Activated B cell treated with CpG ODN at 0.5 μM for 24 hours (primary cell): Measurements from ENCODE around the gene SHISA8. TPM values are rescaled to one million over a fixed set of nuclear protein-coding genes. Genes with fewer than 3 reads are reported as not detected.

Experiments
- ATAC-seq: fragments of 200-7000 bp; cut with Tn5 transposase; one replicate; pipeline ENCODE4 v1.10.0; 2021; ENCODE audit warnings: low read depth, mild to moderate bottlenecking, moderate library complexity
- CTCF ChIA-PET: fragments of 350-600 bp; sonication (Branson Sonifier 250); formaldehyde crosslinking; loops from one replicate; lab custom pipeline; 2021; ENCODE audit warnings: antibody characterized with exemption; lab: Charles Lee
- POLR2A ChIA-PET: fragments of 350-600 bp; sonication (Branson Sonifier 250); formaldehyde crosslinking; loops from one replicate; lab custom pipeline; 2021; ENCODE audit warnings: antibody characterized with exemption; lab: Charles Lee
- DNase-seq: peaks from one replicate; pipeline ENCODE4 v3.0.0; 2022
- H3K27ac Mint-ChIP-seq: one replicate; pipeline ENCODE4 v1.8.0; 2020; ENCODE audit warnings: mixed read lengths
- H3K27me3 Mint-ChIP-seq: one replicate; pipeline ENCODE4 v1.8.0; 2021; ENCODE audit warnings: mixed read lengths
- H3K36me3 Mint-ChIP-seq: one replicate; pipeline ENCODE4 v1.8.0; 2021; ENCODE audit warnings: low read depth, mixed read lengths
- H3K4me1 Mint-ChIP-seq: one replicate; pipeline ENCODE4 v1.8.0; 2021; ENCODE audit warnings: mixed read lengths
- H3K4me3 Mint-ChIP-seq: one replicate; pipeline ENCODE4 v1.8.0; 2020; ENCODE audit warnings: mild to moderate bottlenecking, mixed read lengths
- H3K9me3 Mint-ChIP-seq: one replicate; pipeline ENCODE4 v1.8.0; 2020; ENCODE audit warnings: mixed read lengths
- intact Hi-C: fragments of 100-400 bp; cut with micrococcal nuclease; formaldehyde crosslinking; loops from one replicate; pipeline ENCODE4 v1.15.1; 2024
- total RNA-seq: library from RNA; stranded (reverse); gene quantifications from 2 replicates; pipeline ENCODE4 v1.2.3, GENCODE V29; 2022
- TF ChIP-seq, protein P1 (sequence below): fragments of 200-600 bp; IDR thresholded peaks from one replicate; pipeline ENCODE4 v1.8.0; 2022; ENCODE audit warnings: antibody characterized with exemption, mild to moderate bottlenecking

SHISA8 gene
- total RNA-seq, 1 donor from 2014 or later: 12.6 TPM

DNA sequence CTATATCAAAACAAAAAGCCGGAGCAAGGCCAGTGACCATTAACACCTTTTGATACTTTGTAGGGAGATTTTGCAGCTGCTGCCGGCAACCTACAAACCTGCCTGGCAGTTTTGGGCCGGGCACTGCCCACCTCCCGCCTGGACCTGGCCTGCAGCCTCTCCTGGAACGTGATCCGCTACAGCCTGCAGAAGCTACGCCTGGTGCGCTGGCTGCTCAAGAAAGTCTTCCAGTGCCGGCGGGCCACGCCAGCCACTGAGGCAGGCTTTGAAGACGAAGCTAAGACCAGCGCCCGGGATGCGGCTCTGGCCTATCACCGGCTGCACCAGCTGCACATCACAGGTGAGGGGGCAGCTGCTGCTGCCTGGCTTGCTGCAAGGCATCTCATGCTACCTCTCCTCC lies 34.2 kb downstream of the SHISA8 start:
- Mint-ChIP-seq H3K4me1 (peaks cover 40% of the 10 kb centered on the region), H3K27ac (no peak overlapping the region)
- CTCF ChIA-PET: interaction anchor here (1.2 kb wide), 1 partner anchor 184 kb away, joined by 4 read pairs; no protein-coding TSS in a partner anchor

DNA sequence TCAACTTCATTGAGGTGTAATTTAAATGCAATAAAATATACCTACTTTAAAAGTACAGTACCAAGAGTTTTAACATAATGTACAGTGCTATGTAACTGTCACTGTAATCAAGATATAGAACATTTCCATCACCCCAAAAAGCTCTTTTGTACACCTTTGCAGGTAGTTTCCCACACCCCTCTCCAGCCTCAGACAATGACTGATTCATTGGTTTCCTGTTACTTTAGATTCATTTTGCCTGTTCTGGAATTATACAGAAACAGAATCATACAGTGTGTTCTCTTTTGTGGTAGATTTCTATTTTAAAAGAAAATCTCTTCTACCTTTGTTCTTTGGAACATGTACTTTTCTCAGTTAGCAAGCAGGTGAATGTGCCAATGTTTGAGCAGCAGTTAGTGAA lies 38.2 kb downstream of the SHISA8 start:
- H3K36me3 Mint-ChIP-seq: peaks cover 90% of the 10 kb centered on the region

More for the DNA sequence above, 34.2 kb downstream of the SHISA8 start:
- ATAC-seq: no peak
- DNase-seq: no peak
- no peaks in the 10 kb centered on the region for H3K9me3 Mint-ChIP-seq
- H3K4me3 Mint-ChIP-seq: no peak overlapping the region
- POLR2A ChIA-PET: interaction anchor here (0.6 to 1.2 kb wide), 4 partner anchors 11 to 148 kb away, joined by 4 to 13 read pairs (median 5); no protein-coding TSS in a partner anchor
- peaks cover 97% of the 10 kb centered on the region for H3K36me3 Mint-ChIP-seq
- intact Hi-C loops: no loop called here
- TF ChIP-seq, protein P1, sequence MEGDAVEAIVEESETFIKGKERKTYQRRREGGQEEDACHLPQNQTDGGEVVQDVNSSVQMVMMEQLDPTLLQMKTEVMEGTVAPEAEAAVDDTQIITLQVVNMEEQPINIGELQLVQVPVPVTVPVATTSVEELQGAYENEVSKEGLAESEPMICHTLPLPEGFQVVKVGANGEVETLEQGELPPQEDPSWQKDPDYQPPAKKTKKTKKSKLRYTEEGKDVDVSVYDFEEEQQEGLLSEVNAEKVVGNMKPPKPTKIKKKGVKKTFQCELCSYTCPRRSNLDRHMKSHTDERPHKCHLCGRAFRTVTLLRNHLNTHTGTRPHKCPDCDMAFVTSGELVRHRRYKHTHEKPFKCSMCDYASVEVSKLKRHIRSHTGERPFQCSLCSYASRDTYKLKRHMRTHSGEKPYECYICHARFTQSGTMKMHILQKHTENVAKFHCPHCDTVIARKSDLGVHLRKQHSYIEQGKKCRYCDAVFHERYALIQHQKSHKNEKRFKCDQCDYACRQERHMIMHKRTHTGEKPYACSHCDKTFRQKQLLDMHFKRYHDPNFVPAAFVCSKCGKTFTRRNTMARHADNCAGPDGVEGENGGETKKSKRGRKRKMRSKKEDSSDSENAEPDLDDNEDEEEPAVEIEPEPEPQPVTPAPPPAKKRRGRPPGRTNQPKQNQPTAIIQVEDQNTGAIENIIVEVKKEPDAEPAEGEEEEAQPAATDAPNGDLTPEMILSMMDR: no peak
- no peaks in the 10 kb centered on the region for H3K27me3 Mint-ChIP-seq

DNA sequence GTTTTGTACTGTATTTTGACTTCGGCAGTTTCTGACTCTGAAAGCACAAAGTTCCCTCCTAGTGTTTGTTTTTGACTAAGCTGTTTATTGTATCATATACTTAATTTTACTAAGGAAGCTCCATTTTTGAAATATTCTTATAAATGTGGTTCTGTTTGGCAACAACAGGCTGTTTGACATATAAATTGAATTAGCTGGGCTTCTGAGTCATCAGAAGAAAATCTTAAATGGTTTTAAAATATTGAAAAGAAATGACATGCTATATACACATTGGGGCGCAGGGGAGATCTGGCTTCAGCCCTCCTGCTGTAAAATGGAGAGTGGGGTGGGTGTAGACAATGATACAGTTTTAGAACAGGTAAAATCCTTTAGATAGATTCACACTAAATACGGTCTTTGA lies 38.6 kb downstream of the SHISA8 start:
- intact Hi-C loops: loop anchor here (2.0 kb wide), 1 partner anchor 13 kb away; no protein-coding TSS in a partner anchor
- H3K27me3 Mint-ChIP-seq: no peaks in the 10 kb centered on the region
- TF ChIP-seq, protein P1: no peak
- DNase-seq: no peak
- peaks cover 88% of the 10 kb centered on the region for H3K36me3 Mint-ChIP-seq
- no peaks in the 10 kb centered on the region for H3K9me3 Mint-ChIP-seq
- ATAC-seq: no peak
- no peak overlapping the region for H3K4me3 Mint-ChIP-seq
- ChIA-PET CTCF (interaction anchor here (0.8 to 1.1 kb wide), 3 partner anchors 19 to 53 kb away, joined by 3 read pairs; no protein-coding TSS in a partner anchor), POLR2A (no interaction called here)
- peaks cover 18% of the 10 kb centered on the region for H3K4me1 Mint-ChIP-seq
- H3K27ac Mint-ChIP-seq: no peak overlapping the region

More for the DNA sequence above, 38.2 kb downstream of the SHISA8 start:
- no peak overlapping the region for H3K4me3 Mint-ChIP-seq
- TF ChIP-seq, protein P1: no peak
- H3K9me3 Mint-ChIP-seq: no peaks in the 10 kb centered on the region
- H3K27ac Mint-ChIP-seq: no peak overlapping the region
- DNase-seq (no peak), ATAC-seq (no peak)
- ChIA-PET POLR2A (no interaction called here), CTCF (interaction anchor here (0.8 to 1.1 kb wide), 3 partner anchors 20 to 54 kb away, joined by 3 read pairs; no protein-coding TSS in a partner anchor)
- no peaks in the 10 kb centered on the region for H3K27me3 Mint-ChIP-seq
- H3K4me1 Mint-ChIP-seq: peaks cover 17% of the 10 kb centered on the region
- intact Hi-C loops: loop anchor here (2.0 kb wide), 1 partner anchor 14 kb away; no protein-coding TSS in a partner anchor

DNA sequence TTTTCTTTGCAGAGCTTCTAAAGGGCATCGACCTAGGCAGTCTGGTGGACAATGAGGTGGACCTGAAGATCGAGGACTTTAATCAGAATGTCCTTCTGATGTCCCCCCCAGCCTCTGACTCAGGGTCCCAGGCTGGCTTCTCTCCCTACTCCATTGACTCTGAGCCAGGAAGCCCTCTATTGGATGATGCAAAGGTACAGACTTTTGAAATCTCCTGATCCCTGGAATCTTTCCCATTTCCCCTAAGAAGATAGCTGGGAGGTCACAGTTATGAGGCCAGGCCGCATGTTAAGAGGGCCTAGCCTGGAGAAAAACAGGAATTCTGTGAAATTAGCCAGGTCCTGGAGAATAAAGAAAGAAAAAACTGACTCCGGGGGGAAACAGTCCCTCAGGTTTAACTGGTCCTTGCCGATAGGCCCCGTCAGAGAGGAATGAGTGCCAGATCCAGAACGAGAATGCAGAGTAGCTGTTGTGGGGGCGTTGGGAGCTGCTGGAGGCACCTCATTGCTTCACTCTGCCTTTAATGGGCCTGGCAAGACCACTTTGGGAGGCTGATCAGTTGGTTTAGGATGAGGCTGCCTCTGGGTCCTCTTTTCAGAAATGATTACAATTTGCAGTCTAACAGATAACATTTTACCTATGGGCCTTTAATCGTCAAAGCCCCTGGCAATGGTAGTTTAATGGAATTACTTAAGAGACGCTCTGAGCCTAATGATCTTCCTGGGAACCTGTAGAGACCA lies 39.2 kb downstream of the SHISA8 start:
- H3K27ac Mint-ChIP-seq: no peak overlapping the region
- peaks cover 20% of the 10 kb centered on the region for H3K4me1 Mint-ChIP-seq
- ChIA-PET CTCF (interaction anchor here (0.8 to 1.1 kb wide), 2 partner anchors 19 to 48 kb away, joined by 3 read pairs; no protein-coding TSS in a partner anchor), POLR2A (interaction anchor here (1.7 kb wide), 1 partner anchor 13 kb away, joined by 9 read pairs; no protein-coding TSS in a partner anchor)
- no peaks in the 10 kb centered on the region for H3K27me3 Mint-ChIP-seq
- DNase-seq (no peak), ATAC-seq (no peak)
- no peaks in the 10 kb centered on the region for H3K9me3 Mint-ChIP-seq
- H3K36me3 Mint-ChIP-seq: peaks cover 88% of the 10 kb centered on the region
- intact Hi-C loops: loop anchor here (2.0 kb wide), 1 partner anchor 13 kb away; no protein-coding TSS in a partner anchor
- H3K4me3 Mint-ChIP-seq: no peak overlapping the region
- TF ChIP-seq, protein P1: no peak

DNA sequence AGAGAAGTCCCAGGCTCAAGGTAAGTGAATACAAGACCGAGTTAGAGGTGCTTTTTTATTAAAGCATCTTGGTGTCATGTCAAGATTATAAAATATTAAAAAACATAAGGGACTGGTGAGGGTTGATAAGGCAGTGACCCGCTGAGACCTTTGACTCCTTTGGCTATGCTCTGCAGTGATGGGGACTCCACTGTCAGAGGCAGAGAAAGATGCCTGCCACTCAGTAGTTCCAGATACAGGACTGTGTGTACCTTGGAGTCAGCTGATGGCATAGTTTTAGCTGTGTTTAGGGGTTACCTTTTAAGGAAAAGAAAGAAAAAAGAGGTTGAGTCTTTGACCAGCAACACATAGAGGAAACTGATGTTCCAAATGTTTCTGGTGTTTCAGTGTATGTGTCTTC lies 40.8 kb downstream of the SHISA8 start:
- DNase-seq (no peak), ATAC-seq (no peak)
- TF ChIP-seq, protein P1: no peak
- peaks cover 20% of the 10 kb centered on the region for H3K4me1 Mint-ChIP-seq
- H3K9me3 Mint-ChIP-seq: no peaks in the 10 kb centered on the region
- no peaks in the 10 kb centered on the region for H3K27me3 Mint-ChIP-seq
- H3K4me3 Mint-ChIP-seq: no peak overlapping the region
- intact Hi-C loops: no loop called here
- H3K27ac Mint-ChIP-seq: no peak overlapping the region
- H3K36me3 Mint-ChIP-seq: peaks cover 85% of the 10 kb centered on the region
- POLR2A ChIA-PET: interaction anchor here (0.7 to 1.7 kb wide), 2 partner anchors 12 to 46 kb away, joined by 3 to 9 read pairs; no protein-coding TSS in a partner anchor
- CTCF ChIA-PET: interaction anchor here (1.0 kb wide), 1 partner anchor 17 kb away, joined by 3 read pairs; no protein-coding TSS in a partner anchor
